ENCODE measurements around the gene FAM107B.
"Not testable (repeated sequence)": the region's sequence is repeated elsewhere in the genome, so short reads cannot be mapped to it uniquely, and the experiment has no call there.

FAM107B gene

GRCh38 chr10:14688606-14689005, 86.1 kb downstream of the FAM107B start:
- DNase-seq, result no peak

- DNase-seq, result not testable (repeated sequence)
These were observed 86.5 kb downstream of the FAM107B start for GRCh38 chr10:14688189-14688588.

DNA sequence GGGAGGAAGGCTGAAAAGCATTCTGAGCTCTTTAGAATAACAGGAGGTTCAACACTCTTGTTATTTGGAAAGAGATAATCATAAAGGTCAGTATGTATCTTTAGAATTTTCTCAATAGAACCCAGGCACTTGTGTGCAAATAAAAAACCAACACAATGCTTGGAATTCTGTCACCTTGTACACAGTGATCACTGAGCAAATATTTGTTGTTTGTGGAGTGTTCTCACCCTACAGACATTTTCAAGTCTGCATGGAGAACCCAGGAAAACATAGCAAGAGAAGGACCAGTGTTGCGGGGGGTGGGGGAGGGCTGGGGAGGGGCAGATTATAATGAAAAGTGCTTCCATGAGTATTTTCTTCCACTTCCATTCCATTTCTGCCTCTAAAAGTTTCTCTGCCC, 87.4 kb downstream of the FAM107B start:
- no peak for DNase-seq

DNA sequence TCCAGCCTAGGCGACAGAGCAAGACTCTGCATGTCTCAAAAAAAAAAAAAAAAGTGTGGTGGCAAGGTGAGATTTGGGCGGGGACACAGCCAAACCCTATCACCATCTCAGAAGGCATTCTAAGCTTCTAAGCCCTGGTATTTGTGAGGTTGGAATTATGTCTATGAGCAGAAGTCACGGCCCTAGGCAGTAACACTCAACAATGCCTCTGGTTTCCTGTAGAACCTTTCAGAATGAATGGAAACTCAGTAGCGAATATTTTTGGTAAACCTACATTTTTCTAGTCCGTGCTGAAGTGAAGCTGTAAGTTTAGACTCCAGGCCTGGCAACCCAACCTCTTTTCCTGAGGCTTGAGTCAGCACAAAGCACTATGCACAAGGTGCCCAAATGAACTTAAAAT, 88.3 kb downstream of the FAM107B start:
- no peak for DNase-seq

DNA sequence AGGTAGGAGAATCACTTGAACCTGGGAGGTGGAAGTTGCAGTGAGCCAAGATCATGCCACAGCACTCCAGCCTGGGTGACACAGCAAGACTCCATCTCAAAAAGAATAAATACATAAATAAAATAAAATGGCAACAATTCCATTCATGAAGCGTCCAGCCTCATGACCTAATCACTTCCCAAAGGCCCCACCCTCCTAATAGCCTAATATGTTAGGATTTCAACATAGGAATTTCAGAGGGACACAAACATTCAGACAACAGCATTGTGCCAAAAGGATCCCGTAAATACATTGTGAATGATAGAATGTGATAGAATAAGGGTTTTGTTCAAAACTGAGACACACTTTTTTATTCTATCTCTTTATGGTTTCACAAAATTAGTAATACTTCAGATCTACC, 90.3 kb downstream of the FAM107B start:
- no peak for DNase-seq

DNA sequence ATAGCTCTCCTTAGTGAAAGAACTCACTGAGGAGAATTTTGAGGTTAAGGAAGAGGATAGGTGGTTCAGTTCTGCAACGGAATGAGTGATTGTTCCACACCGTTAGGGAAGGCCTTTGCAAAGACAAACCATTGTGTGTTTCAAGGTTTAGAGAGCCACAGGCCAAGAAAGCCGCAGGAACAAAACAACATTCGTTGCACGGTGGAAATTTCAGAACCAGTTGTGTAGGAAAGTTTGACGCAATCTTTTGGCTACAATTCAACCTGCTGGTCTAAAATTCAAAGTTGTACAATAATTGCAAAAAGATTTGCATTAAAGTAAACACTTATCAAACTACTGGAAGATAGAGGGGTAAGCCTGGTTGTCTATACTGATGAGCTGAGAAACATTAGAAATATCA, 91.4 kb downstream of the FAM107B start:
- no peak for DNase-seq

GRCh38 chr10:14681802-14682201, 92.9 kb downstream of the FAM107B start:
- no peak for DNase-seq

- no peak for DNase-seq
These were observed 93.4 kb downstream of the FAM107B start for GRCh38 chr10:14681305-14681704.

DNA sequence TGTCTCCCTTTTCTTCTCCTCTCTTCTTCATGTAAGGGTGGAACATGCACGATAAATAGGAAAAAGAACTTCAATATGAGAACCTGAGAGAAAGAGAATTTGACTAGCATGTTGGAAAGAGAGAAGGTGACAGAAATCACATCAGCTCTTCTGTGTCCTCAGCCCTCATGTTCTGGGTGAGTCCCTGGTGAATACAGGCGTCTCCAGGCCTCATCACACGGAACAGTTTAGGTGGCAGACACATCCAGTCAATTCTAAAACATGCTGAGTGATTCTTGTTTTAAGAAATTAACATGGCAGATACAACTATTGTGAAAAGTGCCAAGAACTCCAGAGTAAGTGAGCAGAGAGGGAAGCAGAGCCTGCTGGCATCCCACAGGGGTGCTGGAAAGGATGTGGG, 96.1 kb downstream of the FAM107B start:
- DNase-seq, result no peak

- no peak for DNase-seq
These were observed 98.0 kb downstream of the FAM107B start for GRCh38 chr10:14676732-14677131.

GRCh38 chr10:14674376-14675050, 100.2 kb downstream of the FAM107B start:
- DNase-seq, result no peak

DNA sequence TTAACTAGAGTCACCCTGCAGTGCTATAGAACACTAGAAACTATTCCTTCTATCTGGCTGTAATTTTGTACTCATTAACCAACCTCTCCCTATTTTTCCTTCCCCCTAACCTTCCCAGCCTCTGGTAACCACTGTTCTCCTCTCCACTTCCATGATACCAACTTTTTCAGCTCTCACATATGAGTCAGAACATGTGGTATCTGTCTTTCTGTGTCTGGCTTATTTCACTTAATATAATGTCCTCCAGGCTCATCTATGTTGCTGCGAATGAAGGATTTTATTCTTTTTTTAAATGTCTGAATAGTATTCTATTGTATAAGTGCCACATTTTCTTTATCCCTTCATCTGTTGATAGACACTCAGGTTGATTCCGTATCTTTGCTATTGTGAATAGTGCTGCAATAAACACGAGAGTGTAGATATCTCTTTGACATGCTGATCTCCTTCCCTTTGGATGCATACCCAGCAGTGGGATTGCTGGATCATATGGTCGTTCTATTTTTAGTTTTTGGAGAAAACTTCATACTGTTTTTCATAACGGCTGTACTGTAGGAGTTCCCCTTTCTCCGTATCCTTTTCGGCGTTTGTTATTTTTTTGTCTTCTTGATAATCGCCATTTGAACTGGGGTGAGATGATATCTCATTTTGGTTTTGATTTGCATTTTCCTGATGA, 101.4 kb downstream of the FAM107B start:
- DNase-seq, result no peak

DNA sequence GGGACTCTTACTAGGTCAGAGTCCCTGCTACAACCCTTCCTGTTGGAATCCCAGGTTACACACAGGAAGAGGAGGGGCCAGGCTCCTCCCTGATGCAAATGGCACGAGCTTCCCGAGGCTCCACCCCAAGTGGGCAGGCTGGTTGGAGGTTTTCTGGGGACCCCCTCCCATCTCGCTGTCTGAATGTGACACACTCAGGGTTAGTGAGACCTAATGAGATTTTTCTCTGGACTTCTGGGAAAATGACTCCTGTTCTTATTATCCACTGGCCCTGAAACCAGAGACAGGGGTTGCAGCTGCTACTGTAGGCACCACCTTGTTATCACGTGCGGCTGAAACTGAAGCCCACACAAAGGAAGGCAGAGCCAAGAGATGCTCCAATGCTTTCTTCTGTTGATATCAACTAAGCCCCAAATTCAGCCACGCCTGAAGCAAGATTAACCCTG, 103.3 kb downstream of the FAM107B start:
- no peak for DNase-seq

DNA sequence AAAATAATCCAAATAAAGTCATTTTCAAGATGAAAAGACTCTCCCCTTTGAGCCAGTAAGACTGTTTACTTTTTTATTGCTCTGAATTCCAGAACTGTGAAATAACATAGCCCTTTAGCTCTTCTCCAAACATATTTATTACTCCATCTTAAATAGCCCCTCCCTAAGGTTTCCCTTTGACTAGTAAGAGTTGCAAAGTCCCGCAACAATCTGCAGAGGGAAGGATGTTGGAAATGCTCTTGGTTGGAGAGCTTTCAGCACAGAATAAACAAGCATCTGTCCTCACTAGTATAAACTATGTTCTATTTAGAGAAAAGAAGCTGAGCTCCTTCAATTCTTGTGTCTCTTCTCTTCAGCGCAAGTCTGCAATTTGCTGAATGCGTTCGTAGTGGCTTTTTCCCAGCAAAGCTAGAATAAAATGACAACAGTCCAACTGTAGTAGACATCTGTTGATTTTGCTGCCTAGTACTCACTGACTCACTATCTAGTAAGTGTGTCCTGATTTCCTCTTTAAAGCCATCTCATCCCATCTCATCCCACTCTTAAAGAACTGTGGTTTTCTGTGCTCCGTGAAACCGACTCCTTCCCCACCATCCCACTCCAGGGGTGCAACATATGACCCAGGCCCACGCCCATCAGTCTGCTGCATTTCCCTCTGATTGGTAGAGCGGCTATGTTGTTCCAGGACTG, 104.0 kb downstream of the FAM107B start:
- no peak for DNase-seq

DNA sequence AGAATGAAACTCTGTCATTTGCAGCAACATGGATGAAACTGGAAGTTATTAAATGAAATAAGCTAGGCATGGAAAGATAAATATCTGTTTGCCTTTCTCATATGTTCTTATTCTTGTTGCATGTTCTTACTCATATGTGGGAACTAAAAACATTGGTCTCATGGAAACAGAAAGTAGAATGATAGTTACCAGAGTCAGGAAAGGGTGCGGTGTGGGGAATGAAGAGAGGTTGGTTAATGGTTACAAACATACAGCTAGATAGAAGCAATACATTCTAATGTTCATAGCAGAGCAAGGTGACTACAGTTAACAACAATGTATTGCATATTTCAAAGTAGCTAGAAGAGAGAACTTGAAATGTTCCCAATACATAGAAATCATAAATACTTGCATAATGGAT, 105.1 kb downstream of the FAM107B start:
- DNase-seq, result no peak

DNA sequence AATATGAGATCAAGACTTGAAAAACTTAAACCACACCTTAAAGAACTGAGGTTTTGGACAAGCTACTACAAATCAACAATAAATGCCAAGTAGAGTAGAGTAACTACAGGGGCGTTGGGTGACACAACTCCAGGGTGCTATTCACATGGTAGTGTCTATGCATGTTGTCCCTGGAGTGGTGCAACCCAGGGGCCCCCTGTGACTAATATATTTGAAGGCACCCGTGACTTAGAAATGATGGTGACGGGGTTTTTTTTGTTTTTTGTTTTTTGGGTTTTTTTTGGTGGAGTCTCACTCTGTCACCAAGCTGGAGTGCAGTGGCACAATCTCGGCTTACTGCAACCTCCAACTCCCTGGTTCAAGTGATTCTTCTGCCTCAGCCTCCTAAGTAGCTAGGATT, 106.9 kb downstream of the FAM107B start:
- no peak for DNase-seq

DNA sequence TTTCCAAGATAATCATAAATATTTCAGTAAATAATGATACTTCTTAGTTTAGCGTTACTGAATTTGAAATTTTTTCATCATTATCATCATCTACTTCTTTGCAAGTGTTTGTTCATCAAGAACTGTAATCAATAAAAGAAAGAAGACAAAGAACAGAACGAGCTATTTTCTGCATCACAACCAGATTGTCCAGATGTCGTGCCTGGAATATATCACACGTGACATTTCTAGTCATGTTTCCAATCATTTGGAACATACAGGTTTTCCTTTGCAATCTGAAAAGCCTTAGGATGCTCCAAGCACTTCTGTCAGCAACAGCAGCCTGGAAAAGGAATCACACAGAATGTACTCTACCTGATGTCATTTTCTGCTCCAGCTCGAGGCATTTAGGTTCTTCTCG, 107.4 kb downstream of the FAM107B start:
- DNase-seq, result no peak

GRCh38 chr10:14665865-14666857, 108.5 kb downstream of the FAM107B start:
- DNase-seq, result no peak

DNA sequence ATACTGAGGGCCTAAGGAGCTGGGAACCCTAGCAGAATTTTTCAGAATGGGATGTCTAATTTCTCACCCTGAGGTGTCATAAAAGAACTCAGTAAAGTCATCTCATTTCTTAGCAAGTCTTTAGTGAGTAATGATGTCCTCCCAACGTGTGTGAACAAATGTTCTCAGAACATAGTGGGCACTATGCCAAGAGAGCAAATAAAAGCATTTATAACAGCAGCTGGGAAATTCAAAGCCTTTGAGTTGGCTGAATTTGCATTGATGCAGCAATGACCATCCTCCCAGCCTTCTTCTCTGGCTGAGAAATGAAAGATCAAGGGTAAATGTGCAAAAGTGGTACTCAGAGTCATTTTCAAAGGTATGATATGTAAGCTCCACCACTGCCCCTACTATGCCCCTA, 109.4 kb downstream of the FAM107B start:
- DNase-seq, result peak; percentile 61

DNA sequence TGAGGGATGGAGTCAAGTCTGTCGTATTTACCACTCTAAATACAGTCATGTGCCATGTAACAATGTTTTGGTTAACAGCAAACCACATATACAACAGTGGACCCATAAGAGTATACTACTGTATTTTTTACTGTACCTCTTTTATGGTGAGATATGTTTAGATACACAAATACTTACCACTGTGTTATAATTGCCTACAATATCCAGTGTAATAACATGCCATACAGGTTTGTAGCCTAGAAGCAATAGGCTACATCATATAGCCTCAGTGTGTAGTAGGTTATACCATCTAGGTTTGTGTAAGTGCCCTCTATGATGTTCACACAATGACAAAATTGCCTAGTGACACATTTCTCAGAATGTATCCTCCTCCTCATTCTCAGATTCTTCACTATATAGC, 110.4 kb downstream of the FAM107B start:
- DNase-seq, result no peak

DNA sequence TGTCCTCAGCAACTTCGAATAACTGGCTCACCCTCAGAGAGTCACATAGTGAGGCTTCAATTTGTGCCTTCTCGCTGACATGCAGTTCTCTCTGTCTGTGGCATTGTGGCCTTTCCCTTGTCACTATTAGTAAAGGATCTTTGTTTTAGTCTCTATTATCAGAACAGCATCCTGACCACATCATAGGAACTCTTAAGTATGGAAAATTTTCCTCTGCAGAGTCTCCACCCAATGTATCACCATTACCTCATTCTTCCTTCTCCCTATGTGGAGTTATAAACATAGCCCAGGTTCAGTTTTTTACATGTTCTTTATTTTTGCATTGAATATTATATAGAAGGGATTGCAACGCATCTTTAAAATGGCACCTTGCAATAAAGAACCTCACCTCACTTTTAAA, 112.9 kb downstream of the FAM107B start:
- DNase-seq, result no peak

DNA sequence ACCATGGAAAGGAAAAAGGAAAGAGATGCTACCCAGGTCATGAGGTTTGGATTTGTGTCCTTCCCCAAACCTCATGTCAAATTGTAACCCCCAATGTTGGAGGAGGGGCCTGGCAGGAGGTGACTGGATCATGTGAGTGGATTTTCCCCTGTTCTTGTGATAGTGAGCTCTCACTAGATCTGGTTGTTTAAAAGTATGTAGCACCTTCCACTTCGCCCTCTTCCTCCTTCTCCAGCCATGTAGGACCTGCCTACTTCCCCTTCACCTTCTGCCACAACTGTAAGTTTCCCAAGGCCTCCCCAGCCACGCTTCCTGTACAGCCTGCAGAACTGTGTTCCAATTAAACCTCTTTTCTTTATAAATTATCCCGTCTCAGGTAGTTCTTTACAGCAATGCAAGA, 113.9 kb downstream of the FAM107B start:
- DNase-seq, result no peak

DNA sequence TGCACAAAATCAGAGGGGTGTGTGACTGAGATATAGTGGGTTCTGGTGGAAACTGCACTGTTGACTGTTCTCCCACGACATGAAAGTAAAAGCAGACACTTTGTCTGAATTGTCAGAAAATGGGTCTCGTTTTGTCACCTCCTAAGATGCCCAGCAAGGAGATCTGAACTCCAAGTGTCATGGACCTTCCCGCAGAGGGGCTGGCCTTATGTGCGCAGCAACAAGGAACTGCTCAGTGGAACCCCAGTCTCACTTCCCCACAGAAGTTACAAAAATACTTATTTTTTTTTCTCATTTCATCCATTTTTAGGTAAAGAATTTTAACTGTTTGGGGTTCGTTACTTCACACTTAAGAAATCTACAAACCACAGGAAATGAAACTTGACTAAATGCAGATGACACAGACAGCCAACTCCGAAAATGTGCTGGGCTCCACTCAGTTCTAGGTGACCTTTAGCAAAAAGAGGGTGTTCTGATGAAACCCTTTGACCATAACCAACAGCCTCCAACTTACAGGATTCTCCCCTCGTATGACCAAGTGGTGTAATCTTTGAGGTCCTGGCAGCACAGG, 115.0 kb downstream of the FAM107B start:
- DNase-seq, result no peak
